Esophagus muscularis mucosa (tissue), 4 donors: ENCODE results near the gene LIPC. TPM values are rescaled to one million over a fixed set of nuclear protein-coding genes. Genes with fewer than 3 reads are reported as not detected.

ENCODE experiments used
- DNase-seq: peaks from one replicate; pipeline ENCODE4 v3.0.0-alpha.2; 2017; ENCODE audit errors: extremely low spot score
- H3K27ac ChIP-seq, 4 donors: fragments of 200-600 bp; sonication (generic); replicated peaks in 1 of 4; 1 replicate in 3 of 4; 2 replicates in 1 of 4; pipeline ENCODE4 v1.5.1; 2016 to 2019; ENCODE audit warnings: mild to moderate bottlenecking in 1 of 4
- H3K27me3 ChIP-seq, 4 donors: fragments of 200-600 bp; sonication (generic); one replicate each; pipeline versions ENCODE4 v1.5.1 to v1.6.0; 2016 to 2019
- H3K36me3 ChIP-seq, 4 donors: fragments of 200-600 bp; sonication (generic); one replicate each; pipeline ENCODE4 v1.5.1; 2016 to 2019
- H3K4me1 ChIP-seq, 4 donors: fragments of 200-600 bp; sonication (generic); one replicate each; pipeline ENCODE4 v1.5.1; 2016 to 2019
- H3K4me3 ChIP-seq, 4 donors: fragments of 200-600 bp; sonication (generic); 1 replicate in 2 of 4; 2 replicates in 2 of 4; pipeline ENCODE4 v1.5.1; 2016 to 2019; ENCODE audit warnings: mild to moderate bottlenecking in 4 of 4, moderate library complexity in 1 of 4
- H3K9me3 ChIP-seq, 4 donors: fragments of 200-600 bp; sonication (generic); 1 replicate in 3 of 4; 2 replicates in 1 of 4; pipeline ENCODE4 v1.5.1; 2016 to 2019
- CTCF ChIP-seq, 3 experiments: fragments of 200-600 bp in 2 of 3; fragments of 450-650 bp in 1 of 3; sonication (generic) in 2 of 3; IDR thresholded peaks; one replicate each; pipeline ENCODE4 v1.5.1; 2017 to 2019; ENCODE audit warnings: antibody characterized with exemption in 3 of 3, mild to moderate bottlenecking in 2 of 3, moderate library complexity in 1 of 3
- EP300 ChIP-seq: sonication (generic); formaldehyde crosslinking; IDR thresholded peaks from one replicate; pipeline ENCODE4 v1.6.1; 2017; ENCODE audit warnings: antibody characterized with exemption
- POLR2A ChIP-seq: fragments of 450-650 bp; IDR thresholded peaks from one replicate; pipeline ENCODE4 v1.6.1; 2017; ENCODE audit warnings: antibody characterized with exemption, moderate library complexity, mild to moderate bottlenecking, low read depth
- POLR2AphosphoS5 ChIP-seq, 2 donors: sonication (generic); formaldehyde crosslinking; IDR thresholded peaks; one replicate each; pipeline ENCODE4 v1.6.1; 2017; ENCODE audit warnings: antibody characterized with exemption in 2 of 2
- WGBS: methylation state at CpG from one replicate; pipeline ENCODE4 v1.1.5; 2018; 5-methylcytosine and 5-hydroxymethylcytosine counted together
- intact Hi-C: fragments of 100-400 bp; cut with DNase I; formaldehyde crosslinking; loops from one replicate; pipeline ENCODE4 v1.15.1; 2023
- total RNA-seq, 4 donors: library from RNA; depleted of rRNA; stranded (reverse); fragments of >200 nt; gene quantifications; one replicate each; pipeline versions ENCODE4 v1.1.0 to v1.2.1, GENCODE V29; 2016

LIPC gene
- total RNA-seq, 4 donors from 2014 or later = 0.06 to 0.63 (median 0.37) TPM

DNA sequence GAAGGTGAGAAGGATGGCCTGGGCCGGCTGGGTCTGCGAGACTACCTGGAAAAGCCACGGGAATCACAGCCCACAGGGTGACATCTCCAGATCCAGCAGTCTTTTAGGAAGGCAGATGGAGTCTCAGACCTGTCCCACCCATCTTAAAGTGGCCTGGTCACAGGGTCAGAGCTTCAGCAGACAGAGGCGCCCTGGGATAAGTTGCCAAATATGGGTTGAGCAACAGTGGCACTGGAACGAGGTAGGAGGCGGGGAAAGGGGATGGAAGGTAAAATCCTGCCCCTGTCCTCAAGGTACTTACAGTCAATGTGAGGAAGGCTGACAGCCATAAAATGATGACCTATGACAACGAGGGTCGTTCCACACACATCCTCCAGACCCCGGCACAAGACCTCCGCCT is 80.7 kb downstream of the LIPC start:
- intact Hi-C loops = no loop called here
- 87% methylated on average over 10 of the region's 10 CpGs for WGBS
- no peaks in the 10 kb centered on the region for H3K4me1 ChIP-seq
- H3K9me3 ChIP-seq = no peaks in the 10 kb centered on the region
- no peaks in the 10 kb centered on the region for H3K27me3 ChIP-seq
- no peak overlapping the region for H3K27ac ChIP-seq
- H3K4me3 ChIP-seq = no peak overlapping the region
- TF ChIP-seq POLR2AphosphoS5 (IDR thresholded peaks at IDR 0.05) = no peak
- TF ChIP-seq EP300 = no peak
- no peak for TF ChIP-seq CTCF (IDR thresholded peaks at IDR 0.05)
- TF ChIP-seq POLR2A = no peak
- DNase-seq = no peak
- no peaks in the 10 kb centered on the region for H3K36me3 ChIP-seq

DNA sequence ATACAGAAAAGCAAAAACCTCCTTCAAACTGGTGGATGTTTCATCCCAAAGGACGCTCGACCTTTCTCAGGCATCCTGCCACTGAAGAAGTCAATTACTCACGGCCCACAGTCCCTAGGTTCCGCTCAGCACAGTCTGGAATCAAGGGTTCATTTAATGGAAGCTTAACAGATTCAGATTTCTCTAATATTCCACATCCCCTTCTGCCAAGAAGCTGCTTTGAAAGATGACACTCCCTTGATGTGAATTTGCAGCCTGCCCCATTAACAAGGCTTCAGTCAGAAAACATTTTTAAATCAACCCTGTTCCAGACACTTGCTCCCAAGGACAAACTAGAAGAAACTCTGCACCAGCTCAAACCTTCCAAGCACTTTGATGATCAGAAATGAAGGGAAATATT is 81.2 kb downstream of the LIPC start:
- DNase-seq = no peak
- WGBS = 90% methylated on average over 4 of the region's 4 CpGs
- H3K36me3 ChIP-seq = no peaks in the 10 kb centered on the region
- no peaks in the 10 kb centered on the region for H3K4me1 ChIP-seq
- H3K4me3 ChIP-seq = no peak overlapping the region
- H3K27me3 ChIP-seq = no peaks in the 10 kb centered on the region
- intact Hi-C loops = no loop called here
- H3K9me3 ChIP-seq = no peaks in the 10 kb centered on the region
- TF ChIP-seq EP300 (no peak), CTCF (IDR thresholded peaks at IDR 0.05) (no peak), POLR2A (no peak), POLR2AphosphoS5 (IDR thresholded peaks at IDR 0.05) (no peak)
- H3K27ac ChIP-seq = no peak overlapping the region

DNA sequence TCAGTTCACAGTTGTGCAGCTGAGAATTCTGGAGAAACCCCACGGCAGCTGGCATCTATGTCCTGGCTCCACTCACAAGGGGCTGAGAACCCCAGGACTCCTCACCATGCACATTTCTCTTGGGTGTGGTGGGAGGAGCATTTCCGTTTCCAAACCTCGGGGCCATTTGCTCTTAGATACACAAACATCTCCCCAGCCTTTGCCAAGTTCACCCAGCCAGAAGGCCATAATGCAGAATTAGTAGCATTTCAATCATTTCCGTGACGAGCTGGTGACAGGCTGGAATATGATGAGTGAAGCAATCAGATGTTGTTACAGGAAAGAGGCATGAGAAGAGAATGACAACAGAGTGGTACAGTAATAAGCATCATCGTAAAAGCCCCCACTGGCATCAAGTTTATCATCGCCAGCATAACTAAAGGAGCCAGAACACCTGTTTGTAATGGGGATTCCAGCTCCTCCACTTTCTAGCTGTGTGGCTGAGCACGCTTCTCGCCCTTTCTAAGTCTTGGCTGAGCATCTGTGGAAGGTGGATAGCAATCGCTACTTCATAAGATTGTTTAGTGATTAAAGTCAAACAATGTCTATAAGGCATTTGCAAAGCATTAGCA is 82.0 kb downstream of the LIPC start:
- DNase-seq = no peak
- intact Hi-C loops = no loop called here
- 82% methylated on average over 10 of the region's 10 CpGs for WGBS
- no peaks in the 10 kb centered on the region for H3K9me3 ChIP-seq
- no peaks in the 10 kb centered on the region for H3K36me3 ChIP-seq
- H3K27me3 ChIP-seq = no peaks in the 10 kb centered on the region
- no peak for TF ChIP-seq POLR2A
- no peak for TF ChIP-seq CTCF (IDR thresholded peaks at IDR 0.05)
- TF ChIP-seq POLR2AphosphoS5 (IDR thresholded peaks at IDR 0.05) = no peak
- TF ChIP-seq EP300 = no peak
- no peak overlapping the region for H3K4me3 ChIP-seq
- no peaks in the 10 kb centered on the region for H3K4me1 ChIP-seq
- no peak overlapping the region for H3K27ac ChIP-seq

DNA sequence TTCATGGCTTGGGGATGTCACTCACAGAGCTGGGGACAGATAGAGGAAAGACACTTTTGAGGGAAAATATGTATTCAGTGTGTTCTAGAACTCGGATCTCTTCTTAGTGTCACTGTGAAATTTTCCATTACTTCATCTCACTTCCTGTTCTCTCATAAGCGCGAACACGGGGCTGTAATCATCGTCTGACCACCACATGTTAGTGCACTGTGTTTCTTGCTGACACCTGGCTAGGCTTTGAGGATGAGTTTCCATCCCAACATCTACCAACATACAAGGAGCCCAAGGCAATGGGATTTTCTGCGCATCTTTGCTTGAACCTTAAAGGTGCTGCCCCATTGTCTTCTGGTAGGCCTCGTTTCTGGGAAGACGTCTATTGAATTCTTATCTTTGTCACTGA is 84.0 kb downstream of the LIPC start:
- Histone ChIP-seq H3K27ac (no peak overlapping the region), H3K4me3 (no peak overlapping the region), H3K9me3 (no peaks in the 10 kb centered on the region), H3K4me1 (peaks cover 0 to 7% (median 4%) of the 10 kb centered on the region in 4 donors), H3K27me3 (no peaks in the 10 kb centered on the region), H3K36me3 (no peaks in the 10 kb centered on the region)
- DNase-seq = no peak
- intact Hi-C loops = no loop called here
- WGBS = 80% methylated on average over 8 of the region's 8 CpGs
- TF ChIP-seq POLR2A = no peak
- TF ChIP-seq EP300 = no peak
- TF ChIP-seq POLR2AphosphoS5 (IDR thresholded peaks at IDR 0.05) = no peak
- TF ChIP-seq CTCF (IDR thresholded peaks at IDR 0.05) = no peak

DNA sequence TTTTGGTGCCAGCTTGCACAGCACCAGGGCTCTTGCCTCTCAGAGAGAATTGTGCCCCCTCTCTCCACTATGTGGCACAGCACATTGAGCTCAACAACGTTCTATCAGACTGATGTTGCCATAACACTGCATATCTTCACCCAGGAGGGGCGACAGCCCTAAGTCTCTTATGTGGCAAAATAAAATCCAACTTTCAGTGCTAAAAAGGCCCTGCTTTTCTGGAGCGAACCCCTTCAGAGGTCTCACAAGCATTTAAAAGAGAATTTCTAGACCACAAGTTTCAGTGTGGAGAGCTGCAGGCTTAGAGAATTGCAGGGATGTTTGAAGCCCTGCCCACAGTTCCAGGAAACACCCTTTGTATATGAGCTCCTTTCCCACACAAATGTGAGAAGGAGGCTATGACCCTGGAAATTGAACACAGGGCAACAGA is 85.5 kb downstream of the LIPC start:
- TF ChIP-seq POLR2A (no peak), EP300 (no peak), POLR2AphosphoS5 (IDR thresholded peaks at IDR 0.05) (no peak), CTCF (IDR thresholded peaks at IDR 0.05) (no peak)
- no peaks in the 10 kb centered on the region for H3K27me3 ChIP-seq
- WGBS = 86% methylated on average over 3 of the region's 3 CpGs
- no peak overlapping the region for H3K4me3 ChIP-seq
- H3K36me3 ChIP-seq = no peaks in the 10 kb centered on the region
- no peak for DNase-seq
- intact Hi-C loops = no loop called here
- H3K27ac ChIP-seq = no peak overlapping the region
- no peaks in the 10 kb centered on the region for H3K9me3 ChIP-seq
- peaks cover 0 to 21% (median 18%) of the 10 kb centered on the region in 4 donors for H3K4me1 ChIP-seq
